Measurements from ENCODE around the gene SEMA6A.

SEMA6A gene, protein sequence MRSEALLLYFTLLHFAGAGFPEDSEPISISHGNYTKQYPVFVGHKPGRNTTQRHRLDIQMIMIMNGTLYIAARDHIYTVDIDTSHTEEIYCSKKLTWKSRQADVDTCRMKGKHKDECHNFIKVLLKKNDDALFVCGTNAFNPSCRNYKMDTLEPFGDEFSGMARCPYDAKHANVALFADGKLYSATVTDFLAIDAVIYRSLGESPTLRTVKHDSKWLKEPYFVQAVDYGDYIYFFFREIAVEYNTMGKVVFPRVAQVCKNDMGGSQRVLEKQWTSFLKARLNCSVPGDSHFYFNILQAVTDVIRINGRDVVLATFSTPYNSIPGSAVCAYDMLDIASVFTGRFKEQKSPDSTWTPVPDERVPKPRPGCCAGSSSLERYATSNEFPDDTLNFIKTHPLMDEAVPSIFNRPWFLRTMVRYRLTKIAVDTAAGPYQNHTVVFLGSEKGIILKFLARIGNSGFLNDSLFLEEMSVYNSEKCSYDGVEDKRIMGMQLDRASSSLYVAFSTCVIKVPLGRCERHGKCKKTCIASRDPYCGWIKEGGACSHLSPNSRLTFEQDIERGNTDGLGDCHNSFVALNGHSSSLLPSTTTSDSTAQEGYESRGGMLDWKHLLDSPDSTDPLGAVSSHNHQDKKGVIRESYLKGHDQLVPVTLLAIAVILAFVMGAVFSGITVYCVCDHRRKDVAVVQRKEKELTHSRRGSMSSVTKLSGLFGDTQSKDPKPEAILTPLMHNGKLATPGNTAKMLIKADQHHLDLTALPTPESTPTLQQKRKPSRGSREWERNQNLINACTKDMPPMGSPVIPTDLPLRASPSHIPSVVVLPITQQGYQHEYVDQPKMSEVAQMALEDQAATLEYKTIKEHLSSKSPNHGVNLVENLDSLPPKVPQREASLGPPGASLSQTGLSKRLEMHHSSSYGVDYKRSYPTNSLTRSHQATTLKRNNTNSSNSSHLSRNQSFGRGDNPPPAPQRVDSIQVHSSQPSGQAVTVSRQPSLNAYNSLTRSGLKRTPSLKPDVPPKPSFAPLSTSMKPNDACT

DNA sequence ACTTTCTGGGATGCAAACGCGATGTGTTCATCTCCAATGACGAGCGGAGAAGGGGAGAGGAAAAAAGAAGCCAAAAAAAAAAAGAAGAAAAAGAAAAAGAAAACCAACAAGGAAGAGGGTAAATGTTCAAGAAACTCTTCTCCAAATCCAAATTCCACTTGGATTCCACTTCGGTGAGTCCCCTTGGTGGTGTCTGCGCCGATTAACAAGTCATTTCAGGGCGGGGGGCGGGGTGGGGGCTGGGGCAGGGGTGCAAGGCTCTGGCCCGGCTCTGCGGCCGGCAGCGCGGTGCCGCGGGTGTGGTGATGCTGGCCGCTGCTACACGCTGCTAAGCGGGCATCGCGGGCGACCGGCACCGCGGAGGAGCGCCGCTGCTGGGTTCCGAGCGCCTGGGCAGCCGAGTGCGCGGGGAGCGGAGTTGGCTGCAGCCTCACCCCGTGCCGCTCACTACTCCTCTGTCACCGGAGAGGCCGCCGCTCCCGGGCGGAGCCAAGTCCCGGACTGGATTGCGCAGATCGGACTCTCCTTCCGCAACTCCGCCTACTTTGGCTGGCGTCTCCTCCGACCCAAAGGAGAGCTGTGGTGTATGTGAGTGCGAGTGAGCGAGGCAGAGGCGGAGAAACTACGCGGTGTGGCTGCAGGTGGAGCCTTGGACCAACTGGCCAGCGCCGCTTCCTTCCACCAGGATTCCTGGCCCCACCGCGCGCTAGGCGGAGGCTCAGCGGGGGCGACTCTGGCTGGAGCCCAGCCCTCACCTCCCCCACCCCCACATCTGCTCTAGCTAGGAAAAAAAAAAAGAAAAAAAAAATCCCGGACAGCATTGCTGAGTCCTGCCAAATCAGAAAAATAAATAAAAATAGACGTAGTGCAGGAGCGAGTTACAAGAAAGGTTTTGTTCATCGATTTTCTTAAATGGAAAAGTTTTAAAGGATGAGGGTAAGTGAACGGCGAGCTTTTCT lies at the start of gene SEMA6A:
Gene SEMA6A, minus strand, starts transcription at position 457 of the 959 bp plus-strand sequence. CDS start 69,879 bp downstream, outside the sequence.
- DNase-seq = peak; percentile 22 to 93 (median 84)

DNA sequence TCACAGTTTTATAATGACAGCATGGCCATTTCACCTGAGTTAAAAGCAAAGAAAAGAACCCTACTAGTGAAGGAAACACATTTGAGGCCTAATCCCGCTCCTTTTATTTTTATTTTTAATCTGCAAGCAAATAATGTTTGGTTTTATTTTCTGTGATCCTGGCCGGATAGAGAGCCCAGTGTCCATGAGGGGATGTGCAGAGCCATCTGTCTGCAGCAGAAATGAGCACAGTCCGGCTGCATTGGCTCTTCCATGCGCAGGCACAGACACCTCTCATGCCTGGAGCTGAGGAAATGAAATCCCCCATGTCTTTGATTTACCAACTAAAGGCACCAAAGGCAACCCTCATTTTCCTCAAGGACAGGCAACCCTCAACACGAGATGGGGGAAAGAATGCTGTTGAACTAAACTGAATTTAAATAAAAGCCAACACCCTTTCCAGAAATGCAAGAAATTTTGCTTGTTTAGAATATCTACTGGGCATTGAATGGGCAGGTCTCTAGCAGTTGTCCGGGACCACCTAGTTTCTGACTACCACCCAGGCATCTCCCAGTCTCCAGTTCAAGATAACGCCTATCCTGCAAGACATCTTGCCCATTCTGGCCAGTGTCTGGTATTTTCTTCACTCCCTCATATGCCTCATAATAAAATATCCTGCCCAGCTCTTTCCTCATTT lies 47.9 kb upstream of the SEMA6A start:
- DNase-seq = peak in 27 of 56 donors; percentile 2 to 48 (median 17)

DNA sequence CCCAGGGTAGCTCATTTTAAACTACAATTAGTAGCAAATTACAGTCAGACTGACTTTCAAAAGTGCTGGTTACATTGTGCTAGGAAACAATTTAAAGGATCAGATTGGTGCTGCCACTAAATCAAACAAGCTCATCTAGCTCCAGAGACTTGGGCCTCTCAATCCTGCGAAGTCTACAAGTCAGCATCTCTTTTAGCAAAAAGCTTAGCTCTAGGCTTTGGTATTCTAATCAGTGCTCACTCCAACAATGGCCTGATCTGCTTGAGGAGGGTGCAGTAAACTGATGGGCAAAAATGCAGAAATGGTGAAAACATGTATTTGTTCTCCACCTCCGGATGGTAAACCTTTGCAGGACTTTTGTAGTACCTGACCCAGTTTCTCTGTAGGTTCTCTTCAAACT lies 47.0 kb upstream of the SEMA6A start:
- no peak for DNase-seq

DNA sequence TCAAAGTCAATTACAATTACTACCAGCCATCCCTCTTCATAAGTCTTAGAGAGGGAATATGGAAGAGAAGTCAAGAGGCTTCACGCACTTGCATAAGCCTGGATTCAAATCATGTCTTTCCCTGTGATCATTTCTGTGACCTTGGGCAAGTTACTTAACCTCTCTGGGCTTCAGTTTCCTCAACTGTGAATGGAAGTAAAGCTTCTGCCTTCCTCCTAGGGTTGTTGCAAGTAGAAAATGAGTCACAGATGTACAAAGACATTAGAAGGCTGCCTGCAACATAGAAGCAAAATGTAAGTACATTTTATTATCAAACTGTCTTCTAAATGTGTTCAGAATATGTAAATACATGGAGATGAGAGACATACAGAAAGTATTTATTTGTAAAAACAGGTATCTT lies 42.3 kb upstream of the SEMA6A start:
- no peak for DNase-seq

DNA sequence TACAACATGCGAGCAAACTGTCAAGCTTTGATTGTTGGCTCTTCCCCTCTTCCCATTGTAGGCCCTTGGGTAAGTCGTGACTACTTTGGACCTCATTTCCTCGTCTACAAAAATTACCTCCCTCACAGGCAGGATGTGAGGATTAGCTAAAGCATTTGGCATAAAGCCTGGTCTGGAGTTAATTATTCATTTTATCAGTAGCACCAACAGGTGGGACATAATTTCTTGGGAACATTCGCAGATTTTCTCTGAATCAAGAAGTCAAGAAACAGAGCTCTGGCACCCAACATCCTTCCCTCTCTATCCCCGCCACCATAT lies 39.9 kb upstream of the SEMA6A start:
- no peak for DNase-seq

DNA sequence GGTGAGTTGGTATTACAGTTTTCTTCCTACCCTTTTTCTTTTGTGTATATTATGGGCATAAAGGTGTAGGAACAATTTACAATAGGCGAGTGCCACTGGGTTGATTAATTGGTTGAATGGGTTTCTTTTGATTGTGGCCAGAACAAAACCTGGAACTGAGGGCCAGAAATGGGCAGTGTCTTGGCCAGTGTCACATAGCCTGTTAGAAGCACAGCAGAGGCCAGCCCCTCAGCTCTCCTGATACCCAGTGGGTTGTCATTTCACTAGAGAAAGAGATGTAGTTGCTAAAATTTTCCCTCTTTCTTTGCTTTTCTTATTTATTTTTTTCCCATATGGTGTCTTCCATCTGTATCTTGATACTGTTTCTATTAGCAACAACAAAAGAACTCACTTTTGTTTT lies 38.8 kb upstream of the SEMA6A start:
- DNase-seq = no peak

DNA sequence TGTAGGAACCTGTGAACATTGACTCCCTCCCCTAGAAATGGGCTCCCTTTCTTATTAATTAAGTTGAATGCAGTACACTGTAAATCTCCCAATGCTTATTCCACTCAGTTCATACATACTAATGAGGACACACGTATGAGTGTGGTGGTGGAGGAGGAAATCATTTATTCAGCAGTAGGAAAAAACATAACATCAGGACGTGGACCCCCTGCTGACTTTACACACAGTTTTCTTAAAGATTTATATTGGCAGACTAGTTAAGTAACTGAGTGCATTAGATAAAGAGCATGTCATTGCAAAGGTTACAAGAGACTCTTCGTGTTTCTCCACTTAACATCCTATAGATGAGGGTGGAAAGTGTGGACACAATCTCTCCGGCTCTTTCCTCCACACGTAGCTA lies 37.8 kb upstream of the SEMA6A start:
- DNase-seq = no peak

DNA sequence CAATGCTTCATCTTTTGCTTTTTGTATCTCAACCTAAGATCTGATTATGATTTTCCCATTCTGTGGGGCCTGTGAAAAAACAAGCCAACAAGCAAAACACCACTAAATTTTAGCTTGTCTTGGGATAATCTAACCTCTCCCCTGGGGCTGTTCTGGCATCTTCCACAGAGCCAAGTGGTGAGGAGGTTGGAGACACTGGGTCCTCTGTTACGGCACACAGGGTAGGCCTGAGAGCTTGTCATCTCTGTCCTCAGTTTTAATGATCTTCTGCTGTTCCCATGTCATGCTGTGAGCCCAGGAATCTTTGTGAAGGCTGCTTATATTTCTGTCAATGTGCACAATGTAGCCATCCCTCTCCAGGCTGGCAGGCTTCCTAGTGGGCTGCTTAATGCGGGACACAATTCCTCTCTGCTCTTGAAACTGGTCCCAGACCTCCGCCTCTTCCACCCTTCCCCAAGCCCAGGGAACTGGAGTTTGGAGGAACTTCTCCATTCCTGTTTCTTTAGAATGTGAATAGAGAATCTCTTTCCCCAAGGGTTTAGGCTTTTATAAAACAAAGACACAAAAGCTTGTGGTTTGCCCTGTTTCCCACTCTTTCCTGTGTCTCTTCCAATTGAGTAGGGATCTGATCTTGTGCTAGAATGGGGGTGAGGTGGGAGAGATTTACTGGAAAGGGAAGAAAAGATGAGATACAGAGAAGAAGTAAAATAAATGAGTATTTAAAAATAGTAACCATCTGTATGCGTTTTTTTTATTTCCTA lies 30.9 kb upstream of the SEMA6A start:
- peak in 26 of 56 donors; percentile 3 to 49 (median 14) for DNase-seq

DNA sequence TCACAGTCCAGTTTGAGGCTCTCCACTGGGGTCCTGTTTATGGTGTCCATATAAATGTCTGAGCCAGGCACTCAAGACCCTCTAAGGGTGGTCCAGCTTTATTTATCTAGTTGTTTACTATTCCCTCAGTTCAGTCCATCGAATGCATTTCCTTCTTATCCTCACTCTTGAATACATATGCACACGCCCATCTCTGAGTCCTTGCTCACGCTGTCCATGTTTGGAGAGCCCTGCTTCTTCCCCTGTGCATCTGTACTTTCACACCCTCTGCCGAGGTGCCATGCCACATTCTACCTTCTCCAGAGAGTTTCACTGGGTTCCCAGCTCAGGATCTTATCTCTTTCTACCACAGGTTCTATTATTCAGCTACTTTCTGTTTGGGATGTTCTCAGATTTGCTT lies 30.2 kb upstream of the SEMA6A start:
- no peak for DNase-seq

DNA sequence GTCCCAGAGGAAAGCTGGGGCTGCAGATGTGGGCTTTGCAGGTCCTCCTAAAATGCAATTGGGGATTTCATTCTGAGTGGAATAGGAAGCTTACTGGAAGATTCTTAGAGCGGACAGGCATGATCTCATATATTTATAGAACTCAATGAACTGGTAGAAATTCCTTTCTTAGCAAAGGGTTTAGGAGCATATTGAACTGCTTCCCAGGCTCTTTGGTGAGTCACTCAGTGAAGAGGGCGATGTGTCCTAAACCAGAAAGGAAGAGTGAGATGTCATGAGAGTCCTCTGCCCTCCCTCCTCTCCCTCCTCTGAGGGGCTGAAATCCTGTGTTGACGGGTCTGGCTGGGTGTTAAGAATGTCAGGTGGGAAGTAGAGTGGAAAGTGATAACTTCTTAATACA lies 26.3 kb upstream of the SEMA6A start:
- DNase-seq = no peak

DNA sequence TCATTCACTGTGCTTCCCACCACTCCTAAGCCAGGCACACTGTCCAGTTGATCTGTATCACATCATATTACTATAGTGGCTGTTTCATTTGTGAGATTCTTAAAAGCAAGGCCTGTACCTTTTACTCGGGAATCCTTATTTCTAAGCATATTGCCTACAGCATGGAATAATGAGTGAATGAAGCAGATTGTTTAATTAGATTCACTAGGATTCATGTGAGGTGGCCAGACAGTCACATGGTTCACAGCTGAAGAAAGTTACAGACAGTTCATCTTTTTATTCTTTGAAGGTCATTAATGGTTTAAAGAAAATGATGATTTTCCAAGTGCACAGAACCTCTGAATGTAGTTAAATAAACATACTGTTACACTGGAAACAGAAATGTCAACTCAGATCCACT lies 24.3 kb upstream of the SEMA6A start:
- no peak for DNase-seq

DNA sequence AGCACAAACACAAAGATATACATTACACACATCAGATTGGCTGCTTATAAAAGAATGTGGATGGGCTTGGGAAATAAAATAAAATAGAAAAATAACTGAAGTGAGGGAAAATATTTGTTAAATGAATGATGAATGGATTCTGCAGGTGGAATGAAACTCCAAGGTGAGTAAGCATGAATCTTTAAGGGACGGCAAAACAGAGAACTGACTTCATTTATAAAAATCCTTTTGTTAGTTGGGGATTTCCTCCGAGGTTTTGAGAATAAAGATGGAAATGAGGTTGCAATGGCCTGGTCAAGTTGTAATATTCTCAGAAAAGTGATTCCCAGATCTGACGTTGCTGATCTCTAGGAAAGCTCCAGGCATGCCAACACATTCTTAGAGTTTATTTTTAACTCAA lies 20.9 kb upstream of the SEMA6A start:
- no peak for DNase-seq

DNA sequence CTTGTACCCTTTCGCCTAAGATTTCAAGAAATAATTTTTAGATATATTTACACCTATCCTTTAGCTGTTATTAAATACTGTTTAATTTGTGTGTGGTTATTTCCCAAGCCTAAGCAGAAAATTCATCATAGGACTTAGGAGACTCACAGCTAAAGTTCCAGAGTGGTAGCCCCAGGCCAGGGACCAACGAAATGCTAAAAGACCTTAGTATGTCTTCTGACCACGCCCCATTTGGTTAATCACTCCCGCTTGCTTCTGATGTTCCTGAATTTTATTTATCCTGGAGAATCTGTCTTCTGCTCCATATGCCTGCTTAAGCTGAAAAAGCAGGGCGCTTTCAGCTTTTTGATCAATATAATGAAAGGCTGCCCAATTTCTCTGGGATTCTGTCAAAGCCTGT lies 18.7 kb upstream of the SEMA6A start:
- no peak for DNase-seq

DNA sequence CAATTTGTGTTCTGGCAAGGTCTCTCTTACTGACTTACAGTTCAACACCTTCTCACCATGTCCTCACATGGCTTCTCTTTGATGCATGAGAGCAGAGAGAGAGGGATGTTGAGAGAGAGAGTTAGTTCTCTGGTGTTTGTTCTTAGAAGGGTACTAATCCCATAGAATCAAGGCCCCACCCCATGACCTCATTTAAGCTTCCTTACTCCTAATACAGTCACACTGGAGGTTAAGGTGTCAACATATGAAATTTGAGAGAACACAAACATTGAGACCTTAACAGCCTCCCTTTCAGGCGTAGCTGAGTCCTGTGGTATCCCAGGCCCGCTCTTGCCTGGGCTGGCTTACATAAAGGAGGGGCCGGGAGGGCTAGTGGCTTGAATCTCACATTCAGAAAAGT lies 10.6 kb upstream of the SEMA6A start:
- no peak for DNase-seq

DNA sequence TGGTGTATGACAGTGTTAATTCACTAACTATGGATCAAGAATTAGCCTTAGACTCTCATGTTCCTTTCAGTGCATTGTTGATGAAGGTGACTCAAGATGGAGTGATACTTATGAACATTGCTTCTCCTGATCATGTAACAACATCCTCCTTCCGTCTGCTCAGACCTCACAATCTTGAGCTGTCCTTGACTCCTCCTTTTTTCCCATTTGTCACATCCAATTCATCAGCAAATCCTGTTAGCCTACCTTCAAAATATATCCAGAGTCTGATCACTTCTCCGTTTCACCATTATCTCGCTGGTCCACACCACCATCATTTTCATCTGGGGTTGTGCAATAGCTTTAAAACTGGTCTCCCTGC lies 9.2 kb upstream of the SEMA6A start:
- no peak for DNase-seq

DNA sequence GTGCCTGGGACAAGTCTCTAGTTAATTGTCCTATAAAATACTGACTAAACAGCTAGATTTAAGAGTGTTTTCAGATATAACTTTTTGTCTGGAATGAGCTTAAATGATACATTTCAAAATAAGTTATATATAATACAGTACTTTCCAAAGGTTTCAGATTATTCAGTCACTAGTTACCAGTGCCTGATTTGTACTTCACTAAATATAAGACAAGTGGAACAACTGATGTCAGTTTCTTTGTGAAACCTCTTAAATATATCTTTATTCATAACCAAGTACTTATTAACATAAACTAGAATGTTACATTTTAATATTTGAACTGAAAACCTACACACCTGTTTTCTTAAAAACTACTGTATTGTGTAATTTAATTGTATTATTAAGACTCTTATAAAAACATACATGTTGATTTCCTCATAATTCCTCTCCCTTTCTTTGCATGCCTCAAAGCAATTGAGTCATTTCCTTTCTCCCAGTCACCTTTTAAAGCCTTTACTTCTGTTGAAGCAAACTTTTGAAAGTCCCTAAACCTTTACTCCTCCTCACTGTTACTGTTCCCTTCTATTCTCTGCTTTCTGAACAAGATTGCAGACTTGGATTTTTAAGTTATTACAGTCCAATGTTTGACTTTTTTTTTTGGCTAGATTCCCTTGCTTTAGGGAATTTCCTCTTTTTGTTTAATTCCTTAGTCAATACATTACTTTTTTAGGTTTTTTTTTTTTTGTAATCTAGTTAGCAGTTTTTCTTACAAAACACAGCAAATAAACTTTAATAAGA lies 8.7 kb upstream of the SEMA6A start:
- DNase-seq = no peak

DNA sequence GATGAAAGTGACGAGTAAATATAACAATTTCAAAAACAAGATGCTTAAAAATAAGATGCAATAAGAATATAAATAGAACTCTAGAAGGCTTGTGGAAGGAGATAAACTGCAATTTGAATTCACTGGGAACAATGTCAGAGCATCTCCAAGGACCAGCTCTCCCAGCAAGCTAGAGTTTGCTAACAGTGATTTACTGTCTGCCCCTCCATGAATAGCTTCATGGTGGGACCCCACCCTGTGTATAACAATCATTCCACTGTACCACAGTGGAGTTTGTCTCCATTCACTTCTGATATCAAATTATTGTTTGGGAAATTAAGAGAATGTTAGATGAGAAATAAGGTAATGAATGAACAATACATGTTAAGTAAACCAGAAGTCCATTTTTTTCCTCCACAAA lies 7.3 kb upstream of the SEMA6A start:
- no peak for DNase-seq

DNA sequence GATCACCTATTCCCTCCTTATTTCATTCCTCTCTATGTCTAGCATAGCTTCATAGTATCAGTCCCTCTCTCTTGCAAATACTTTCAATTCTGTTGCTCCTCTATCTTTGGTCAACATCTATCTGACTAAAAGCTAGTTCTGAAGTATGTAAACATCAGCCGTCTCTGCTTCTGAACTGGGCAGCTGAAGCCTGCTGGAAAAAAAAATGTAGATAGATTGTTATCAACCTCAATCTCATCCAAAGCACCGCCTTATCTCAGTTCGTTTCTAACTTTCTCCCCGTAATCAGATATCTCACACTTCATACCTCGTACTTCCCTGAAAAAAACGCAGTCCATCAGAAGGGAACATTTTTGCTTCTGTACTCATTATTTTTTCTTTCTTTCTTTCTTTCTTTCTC lies 4.5 kb upstream of the SEMA6A start:
- DNase-seq = no peak

DNA sequence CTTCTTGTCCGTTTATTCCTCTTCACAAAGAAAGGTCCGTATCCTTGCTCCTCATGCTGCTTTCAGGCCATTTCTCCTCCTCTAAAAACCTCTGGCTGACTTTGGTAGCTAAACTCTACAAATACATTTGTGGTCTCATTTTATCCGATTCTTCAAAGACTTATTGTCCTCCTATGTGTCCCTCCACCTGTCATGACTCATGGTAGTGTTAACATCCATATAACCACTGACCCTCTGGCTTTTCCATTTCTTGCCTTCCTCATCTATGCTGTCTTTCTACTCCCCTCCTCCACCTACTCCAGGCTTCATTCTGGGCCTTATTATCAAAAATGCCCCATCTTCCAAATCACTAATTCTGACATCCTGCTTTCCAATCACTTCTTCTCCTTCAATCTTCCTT lies 4.1 kb upstream of the SEMA6A start:
- no peak for DNase-seq
